Activated CD4-positive, CD25-positive, alpha-beta regulatory T cell treated with anti-CD3 and anti-CD28 coated beads, Interleukin-2, amount 50 U/mL, for 72 hours (primary cell): ENCODE results near the gene METTL8.

Experiments used
- DNase-seq: peaks from one replicate; pipeline ENCODE4 v3.0.0; 2021

Gene METTL8, protein sequence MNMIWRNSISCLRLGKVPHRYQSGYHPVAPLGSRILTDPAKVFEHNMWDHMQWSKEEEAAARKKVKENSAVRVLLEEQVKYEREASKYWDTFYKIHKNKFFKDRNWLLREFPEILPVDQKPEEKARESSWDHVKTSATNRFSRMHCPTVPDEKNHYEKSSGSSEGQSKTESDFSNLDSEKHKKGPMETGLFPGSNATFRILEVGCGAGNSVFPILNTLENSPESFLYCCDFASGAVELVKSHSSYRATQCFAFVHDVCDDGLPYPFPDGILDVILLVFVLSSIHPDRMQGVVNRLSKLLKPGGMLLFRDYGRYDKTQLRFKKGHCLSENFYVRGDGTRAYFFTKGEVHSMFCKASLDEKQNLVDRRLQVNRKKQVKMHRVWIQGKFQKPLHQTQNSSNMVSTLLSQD

DNA sequence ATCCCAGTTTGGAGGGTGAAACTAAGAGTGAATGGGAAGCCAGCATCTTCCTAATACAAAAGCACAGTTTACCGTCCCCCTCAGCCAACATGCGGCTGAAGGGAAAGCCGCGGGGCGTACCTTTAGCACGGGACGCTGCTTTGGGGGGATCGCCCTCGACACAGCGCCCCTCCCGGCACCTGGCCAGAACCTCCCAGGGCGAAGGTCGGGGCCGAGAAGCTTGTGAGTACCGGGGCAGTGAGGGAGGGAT, at the start of gene METTL8:
Gene METTL8 (minus strand): TSS at position 228 of the 250 bp plus-strand sequence. CDS start 41,805 bp downstream, outside the sequence.
- DNase-seq = no peak

DNA sequence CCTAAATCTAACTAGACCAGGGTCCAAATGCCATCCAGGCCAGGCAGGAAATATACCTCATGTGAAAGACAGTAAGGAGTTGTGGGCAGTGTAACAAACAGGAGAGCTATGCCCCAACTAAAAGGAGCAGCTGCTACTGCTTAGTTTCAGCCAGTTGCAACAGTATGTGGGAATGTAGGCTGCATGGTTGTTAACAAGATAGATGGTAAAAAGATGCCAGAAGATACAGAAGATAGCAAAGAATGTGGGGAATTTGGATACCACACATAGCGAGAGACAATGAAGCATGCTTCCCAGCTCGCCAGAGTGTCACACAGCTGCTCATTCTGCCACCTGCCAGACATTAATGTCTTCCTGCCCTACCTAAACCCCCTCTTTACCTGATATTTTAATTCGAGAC, 49.1 kb upstream of the METTL8 start:
- DNase-seq = no peak

DNA sequence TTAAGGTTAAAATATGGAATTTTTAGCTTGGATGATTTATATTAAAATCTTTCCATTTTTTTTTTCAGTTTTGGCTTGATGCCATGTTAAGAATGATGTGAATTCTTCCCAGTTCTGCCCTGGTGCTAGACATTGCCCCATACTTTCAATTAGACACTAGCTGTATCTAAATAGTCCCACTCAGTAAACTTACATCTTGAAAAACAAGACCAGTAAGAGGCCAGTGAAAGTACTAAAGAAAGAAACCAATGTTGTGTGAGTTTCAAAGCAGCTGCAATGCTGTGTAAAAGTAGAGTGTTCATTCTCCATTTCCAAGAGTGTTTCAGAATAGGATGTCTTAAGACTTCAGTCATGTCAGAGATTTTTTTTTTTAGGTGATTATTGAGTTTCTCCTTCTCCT, 48.5 kb upstream of the METTL8 start:
- no peak for DNase-seq

DNA sequence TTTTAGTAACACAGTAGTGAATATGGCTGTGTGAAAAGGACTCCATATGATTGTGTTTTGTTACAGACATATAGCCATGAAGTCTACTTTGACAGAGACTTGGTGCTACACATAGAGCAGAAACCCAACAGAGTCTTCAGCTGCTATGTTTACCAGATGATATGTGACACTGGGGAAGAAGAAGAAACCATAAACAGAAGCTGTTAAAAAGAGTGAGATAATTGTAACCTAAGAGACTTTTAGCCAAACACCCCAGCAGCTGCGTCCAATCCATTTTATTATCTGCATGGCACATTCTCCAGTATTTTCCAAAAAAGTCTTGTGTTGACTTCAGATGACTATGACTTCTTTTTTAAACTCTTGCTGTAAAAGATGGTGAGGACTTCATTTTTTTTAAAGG, 47.1 kb upstream of the METTL8 start:
- DNase-seq = no peak

DNA sequence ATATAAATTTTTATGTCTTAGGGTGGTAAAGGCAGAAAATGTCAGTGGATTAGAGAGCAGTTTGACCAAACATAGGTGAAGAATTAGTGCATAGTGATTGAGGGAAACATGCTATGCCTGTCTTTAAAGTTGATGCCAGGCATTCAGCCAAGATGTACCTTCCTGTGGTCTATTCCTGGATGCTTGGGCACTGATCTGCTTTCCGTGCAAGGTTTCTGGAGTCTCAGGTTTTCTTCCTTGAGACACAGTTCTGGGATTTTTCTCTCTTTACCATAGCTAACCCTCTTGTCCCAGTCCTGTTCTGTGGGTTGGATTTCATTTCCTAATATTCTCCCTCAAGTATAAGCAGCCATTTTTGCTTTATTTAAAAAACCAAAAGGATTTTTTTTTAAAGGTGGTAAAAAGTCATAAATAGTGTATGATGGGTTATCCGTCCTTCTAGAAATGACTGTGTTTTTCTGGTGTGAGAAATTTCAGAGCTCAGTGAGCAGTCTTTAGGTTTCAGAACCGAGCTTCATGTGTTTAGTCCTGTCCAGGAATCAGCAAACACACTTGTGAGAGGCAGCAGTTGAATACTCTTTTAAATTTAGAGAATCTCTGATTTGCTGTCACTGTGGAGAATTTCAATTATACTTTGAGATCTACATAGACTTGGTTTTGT, 45.5 kb upstream of the METTL8 start:
- DNase-seq = no peak

DNA sequence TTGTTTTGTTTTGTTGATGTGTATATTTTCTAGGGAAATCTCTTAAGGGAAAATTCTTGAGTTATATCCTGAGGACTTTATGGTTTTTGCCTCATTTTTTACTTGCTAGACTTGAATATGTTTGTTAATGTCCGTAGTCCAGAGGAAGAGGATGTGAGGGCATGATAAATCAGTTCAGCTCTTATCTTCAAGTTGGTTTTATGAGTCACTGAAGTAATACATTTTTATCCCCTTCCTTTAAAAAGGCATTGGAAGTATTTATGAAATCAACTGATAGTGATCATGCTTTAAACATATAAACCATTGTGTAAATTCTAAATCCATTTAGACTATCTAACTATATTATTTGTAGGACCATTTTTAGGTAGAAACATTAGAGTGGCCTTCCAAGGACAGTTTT, 44.6 kb upstream of the METTL8 start:
- DNase-seq = no peak

DNA sequence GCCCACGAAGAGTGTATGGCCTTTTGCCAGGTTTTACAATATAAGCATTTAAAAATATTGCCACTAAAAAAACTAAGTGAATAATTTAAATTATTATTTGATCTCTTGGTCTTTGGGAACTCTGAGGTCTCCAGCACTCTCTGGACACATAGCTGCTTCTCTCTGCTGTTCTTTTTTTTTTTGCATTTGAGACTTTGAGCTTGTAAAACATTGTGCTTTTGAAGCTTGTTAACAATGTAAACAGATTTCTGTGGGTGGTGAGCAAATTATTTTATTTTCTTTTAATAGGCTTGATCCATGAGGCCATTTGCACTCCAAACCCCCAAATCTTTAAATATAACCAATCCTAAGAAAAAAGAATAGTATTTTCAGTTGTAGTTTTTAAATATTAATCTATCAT, 42.2 kb upstream of the METTL8 start:
- no peak for DNase-seq

DNA sequence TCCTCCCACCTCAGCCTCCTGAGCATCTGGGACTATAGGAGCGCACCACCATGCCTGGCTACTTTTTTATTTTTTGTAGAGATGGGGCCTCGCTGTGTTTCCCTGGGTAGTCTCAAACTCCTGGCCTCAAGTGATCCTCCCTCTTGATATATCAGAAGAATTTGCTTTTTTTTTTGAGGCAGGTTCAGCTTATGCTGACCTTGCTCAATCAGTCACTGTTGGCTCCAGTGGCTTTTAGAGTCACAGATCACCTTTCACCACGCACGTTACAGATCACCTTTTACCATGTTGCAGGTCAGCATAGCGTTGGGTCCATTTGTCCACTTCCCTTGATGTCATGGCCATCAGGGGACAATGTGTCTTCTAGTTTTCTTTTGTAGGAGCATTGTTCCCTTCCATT, 36.3 kb upstream of the METTL8 start:
- no peak for DNase-seq

DNA sequence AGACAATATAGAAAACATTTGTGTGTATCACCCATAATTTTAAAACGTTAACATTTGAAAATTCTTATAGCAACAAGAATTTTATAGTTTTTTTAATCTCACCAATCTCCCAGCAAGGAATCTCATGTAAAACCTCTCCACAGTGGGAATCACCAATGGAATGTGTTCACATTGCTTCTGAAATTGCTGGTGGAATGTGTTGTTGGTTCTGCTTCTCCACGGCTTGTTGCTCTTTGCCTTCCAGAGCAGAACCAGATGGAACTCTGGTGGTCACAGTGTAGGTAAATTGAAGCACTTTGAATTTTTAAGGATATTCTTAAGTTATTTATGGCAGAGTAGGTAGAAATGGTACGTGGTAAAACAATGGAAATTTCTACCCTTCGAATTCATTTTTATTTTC, 35.4 kb upstream of the METTL8 start:
- DNase-seq = no peak

DNA sequence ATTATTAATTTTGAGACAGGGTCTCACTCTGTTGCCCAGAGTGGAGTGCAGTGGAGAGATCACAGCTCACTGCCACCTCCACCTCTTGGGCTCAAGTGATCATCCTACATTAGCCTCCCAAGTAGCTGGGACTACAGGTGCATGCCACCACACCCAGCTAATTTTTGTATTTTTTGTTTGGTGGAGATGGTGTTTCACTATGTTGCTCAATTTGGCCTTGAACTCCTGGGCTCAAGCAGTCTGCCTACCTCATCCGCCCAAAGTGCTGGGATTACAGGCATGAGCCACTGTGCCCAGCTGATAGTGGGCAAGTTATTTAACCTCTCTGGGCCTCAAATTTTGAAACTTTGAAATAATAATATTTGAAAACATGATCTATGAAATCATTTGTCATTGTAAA, 26.7 kb upstream of the METTL8 start:
- no peak for DNase-seq

DNA sequence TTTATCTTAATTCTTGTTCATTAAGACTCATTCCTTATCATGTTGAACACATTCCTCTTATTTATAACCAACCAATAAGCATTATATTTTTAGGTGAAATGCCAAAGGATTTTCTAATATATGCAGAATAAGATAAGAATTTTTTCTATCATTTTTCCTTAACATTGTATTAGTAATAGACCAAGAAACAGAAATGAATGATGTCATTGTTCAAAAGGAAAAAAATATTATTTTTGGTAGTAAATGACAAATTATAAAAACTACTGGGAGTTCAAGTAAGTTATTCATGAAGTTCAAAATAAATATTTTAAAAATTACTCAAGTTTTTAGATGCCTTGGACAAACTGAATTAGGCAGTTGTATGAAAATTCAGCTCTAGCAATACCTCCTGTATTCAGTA, 25.7 kb upstream of the METTL8 start:
- no peak for DNase-seq

DNA sequence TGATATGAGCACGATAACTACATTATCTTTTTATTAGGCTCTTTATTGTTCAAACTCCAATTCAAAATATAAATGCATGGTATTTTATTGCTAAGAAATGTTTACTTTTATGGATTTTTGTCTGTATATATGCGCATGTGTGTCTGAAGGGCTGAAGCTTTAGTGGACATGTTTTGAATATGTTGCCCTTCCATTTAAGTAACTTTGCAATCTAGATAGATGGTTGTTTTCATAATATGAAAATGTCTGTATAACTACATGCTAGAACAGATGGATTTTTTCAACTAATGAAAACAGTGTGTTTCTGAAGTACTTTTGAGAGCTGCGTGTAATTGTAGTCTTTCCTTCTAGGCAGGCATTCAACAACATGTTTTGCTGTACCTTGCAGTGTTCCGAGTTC, 19.0 kb upstream of the METTL8 start:
- no peak for DNase-seq

DNA sequence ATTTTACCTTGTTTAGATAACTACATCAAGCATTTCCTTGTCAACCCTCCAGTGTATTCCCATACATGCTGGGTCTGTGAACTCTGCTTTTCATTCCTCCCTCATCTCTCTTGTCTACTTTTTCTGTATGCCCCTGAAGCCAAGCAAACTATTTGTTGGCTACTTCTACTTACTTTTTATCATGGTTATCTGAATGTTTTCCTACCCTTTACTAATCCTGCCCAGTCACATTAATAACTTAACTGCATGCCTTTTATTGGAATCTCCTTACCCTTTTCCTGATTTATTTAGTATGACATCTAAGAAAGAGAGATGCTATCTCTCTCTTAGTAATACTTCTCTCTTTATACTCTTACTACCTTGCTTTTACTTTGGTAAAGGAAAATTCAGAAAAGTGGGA, 17.3 kb upstream of the METTL8 start:
- DNase-seq = no peak

DNA sequence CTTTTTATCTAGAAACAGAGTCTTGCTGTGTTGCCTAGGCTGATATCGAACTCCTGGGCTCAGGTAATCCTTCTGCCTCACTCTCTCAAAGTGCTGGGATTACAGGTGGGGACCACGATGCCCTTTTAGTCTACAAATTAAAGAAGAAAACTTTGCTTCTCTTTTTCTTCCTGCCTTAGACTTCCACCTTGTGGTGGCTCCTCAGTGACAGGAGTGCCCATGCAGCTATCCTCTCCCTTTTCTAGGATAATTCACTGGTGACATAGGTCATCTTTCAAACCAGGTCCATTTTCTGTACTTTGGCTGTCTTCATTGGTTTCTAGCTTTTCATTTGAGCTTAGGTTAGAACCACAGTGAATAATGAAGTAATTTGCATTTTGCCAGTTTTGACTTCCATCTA, 13.9 kb upstream of the METTL8 start:
- DNase-seq = no peak

DNA sequence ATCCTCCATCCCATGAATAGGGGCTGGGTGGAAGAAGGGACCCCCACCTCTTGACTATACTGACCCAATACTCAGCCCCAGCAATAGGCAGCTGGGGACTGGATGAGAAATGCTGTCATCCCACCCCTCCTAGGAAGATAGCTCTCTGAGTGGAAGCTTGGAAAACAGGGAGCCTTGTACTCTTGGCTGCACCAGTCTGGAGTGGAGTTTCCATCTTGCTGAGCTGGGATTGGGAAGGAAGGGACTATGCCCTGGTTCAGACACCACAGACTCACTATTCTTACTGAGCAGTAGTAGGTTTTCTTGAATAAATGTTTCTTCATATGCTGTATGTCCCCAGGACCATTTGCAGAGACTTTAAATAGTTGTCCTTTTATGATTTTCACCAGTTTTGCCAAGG, 7.7 kb upstream of the METTL8 start:
- DNase-seq = no peak

DNA sequence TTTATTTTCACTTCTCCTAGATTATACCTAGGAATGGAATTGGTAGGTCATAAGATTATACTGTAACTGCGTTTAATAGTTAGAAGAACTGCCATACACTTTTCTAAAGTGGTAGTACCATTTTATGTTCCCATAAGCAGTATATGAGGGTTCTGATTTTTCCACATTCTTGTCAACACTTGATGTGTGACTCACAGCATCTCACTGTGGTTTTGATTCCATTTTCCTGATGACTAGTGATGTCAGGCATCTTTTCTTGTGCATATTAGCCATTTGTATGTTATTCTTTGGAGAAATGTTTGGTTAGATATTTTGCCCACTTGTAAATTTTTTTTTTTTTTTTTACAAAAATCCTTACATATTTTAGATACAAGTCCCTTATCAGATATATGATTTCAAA, 2.5 kb upstream of the METTL8 start:
- no peak for DNase-seq

DNA sequence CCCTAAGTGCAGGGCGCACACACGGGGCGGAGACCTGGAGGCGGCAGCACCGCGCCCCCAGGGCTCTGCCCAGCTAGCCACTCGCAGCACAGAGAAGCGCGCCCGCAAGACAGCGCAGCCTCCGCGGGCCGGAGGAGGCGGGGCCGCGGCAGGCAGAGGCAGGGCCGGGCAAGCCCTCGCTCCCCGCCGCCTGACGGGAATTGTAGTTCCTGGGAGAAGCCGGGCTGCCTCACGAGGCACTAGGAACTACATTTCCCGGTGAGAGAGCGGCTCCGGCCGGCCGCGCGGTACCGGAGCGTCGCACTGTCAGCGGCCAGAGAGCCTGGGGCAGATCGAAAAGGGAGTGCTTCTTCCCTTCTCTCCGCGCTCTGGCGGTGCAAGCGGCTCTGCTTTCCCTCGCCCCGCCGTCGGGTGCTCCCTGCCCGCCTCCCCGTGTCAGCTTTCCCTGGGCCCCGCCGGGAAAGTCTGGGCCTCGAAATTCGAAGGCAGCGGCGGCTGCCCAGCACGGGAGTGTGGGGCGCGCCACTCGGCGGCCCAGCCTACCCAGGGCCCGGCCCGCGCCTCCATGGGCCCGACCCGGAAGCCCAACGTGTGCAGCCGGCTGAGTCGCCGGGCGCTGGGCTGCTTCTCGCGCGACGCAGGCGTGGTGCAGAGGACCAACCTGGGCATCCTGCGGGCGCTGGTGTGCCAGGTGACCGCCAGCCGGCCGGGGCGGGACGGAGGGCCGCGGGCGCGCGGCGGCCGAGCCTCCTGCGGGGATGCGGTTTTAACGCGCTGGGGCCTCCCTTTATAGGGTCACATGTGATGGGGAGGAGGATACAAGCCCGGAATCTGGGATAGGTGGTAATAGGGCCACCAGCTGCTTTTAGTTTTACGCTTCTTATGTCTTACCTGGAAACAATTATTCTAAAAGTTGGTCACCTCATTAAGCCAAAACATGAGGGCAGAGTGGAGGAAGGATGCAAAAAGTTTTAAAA, 511 bp upstream of the METTL8 start, which contains the start of gene DCAF17:
Gene DCAF17 (plus strand): TSS at position 214 of the 977 bp plus-strand sequence. CDS start 352 bp downstream, at position 566.
- peak; percentile 89 for DNase-seq

DNA sequence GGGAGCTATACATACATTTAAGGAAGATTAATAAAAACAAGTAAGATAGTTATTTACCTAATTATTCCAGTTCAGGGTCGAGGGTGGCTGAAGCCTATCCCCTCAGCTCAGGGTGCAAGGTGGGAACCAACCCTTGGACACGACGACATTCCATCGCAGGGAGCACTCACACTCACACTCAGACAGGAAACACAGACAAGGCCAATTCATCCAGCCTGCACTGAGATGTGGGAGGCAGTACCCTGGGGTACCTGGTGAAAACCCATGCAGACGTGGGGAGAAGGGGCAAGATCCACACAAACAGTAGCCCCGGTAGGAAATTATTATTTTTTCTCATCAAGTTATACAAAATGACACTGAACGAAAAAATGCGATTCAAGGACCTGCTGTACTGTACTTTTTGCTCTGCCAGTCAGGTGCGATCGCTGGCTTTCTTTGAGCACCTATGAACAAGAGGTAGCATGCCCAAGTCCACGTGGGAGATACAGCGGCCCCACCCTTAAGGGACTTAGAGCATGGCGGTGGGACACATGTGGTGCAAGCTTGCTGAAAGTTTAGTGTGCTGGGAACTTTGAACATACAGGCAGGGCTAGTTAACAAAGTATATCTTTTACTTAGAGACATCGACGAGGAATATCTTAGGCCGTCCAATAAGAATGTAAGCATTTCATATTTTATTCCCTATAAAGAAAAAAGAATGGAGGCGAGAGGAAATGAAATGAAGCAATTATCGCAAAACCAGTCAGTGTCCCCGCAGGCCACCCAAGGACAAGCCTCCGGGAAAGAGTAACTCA, 624 bp downstream of the METTL8 start:
- DNase-seq = peak; percentile 42

DNA sequence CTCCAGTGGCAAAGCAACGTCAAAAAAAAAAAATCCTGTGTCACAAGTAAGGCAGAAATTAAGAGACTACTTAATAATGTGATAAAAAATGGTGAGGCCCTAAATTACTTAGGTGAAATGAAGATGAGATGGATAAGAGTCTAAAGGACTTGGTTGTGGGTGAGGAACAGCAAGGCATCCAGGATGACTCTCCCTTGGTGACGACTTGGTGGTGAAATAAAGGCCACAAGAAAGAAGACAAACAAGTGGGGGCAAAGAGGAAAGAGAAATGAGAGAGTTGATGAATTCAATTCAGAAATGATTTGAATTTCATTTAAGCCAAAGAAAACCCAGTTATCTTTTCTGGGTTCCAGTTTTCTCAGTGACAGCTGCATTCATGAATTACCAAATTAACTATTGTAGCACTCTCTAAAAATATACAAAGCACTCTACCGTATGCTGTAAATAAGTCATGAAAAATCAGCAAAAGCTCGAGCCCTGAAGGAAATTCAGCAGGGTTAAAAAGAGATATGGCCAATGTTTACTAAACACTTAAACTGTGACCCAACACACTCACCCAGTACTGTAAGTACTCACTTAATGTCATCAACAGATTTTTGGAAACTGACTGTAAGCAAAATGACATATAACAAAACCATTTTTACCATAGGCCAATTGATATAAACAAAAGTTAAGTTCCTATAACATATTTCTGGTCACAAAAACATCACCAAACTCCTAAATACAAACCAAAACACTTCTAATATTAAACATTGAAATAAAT, 1.4 kb downstream of the METTL8 start:
- DNase-seq = no peak

DNA sequence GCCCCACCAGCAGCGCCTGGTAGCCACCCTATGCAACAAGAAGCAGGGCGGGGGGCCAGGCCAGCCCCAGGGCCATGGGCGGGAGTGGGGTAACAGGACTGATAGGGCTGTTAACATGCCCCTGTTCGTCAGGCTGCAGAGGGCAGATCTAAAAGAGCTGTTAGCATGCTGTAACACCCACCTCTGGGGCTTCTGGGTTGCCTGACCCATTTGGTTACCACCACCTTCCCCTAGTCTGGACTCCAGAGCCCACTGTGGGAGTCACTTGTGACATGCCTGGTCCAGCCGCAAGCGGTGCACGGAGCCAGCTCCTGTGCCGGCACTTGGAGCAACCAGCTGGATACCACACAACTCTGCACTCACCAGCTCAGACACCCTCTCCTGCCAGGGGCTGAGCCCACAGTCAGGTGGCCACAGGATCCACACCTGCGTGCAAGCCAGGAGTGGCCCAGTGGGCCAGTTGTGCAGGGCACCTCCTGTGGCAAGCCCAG, 2.1 kb downstream of the METTL8 start:
- DNase-seq = no peak

DNA sequence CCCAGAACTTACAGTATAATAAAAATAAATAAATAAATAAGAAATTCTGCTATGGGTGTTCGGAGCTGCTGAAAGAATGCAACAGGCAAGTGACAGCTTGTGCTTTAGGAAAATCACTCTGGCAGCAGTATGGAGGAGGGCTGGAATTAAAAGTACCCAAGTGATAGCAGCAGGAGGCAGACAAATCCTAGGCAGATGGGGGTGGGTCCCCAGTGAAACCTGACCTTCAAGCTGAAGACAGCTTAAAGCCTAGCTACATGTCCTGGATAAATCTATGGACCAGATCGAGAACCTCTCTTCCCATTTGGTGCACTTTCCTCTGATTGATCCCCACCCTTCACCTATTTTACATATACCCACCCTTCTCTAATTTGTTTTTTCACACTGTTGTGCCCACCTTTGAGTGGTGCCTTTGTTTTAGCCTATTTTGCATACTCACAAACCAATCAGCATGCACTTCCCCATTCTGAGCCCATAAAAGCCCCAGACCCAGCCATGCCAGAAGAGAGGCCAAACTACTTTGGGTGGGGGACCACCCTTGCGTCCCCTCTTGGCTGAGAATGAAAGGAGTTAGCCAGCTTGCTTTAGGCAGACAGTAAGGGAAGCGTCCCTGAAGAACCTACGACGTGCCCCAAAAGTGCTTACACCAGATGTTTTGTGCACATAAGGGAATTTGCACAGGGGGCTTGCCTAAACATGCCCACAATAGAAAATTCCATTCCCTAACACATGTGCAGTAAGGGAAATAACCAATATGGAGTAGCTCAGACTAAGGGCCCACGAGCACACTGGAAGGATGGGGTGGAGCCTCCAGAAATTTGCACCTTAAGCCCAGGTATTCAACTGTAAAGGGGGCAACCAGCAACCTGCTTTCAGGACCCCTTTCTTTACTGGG, 3.0 kb downstream of the METTL8 start:
- DNase-seq = no peak
